Measurements from ENCODE around the gene PIP5KL1. TPM values are rescaled to one million over a fixed set of nuclear protein-coding genes. Genes with fewer than 3 reads are reported as not detected.

The PIP5KL1 gene
- total RNA-seq, 2 donors from 2014 or later = 0.85 to 0.89 TPM

GRCh38 chr9:127927201-127927987 lies 3.2 kb downstream of the PIP5KL1 start:
- Histone ChIP-seq H3K27ac (no peak overlapping the region), H3K27me3 (peaks cover 18% of the 10 kb centered on the region), H3K9ac (ENCODE audit: low read depth in 2 of 2, low read length in 2 of 2) (no peak overlapping the region), H3K4me3 (peak overlapping the region; percentile 33), H3K4me1 (peaks cover 24% of the 10 kb centered on the region), H3K36me3 (no peaks in the 10 kb centered on the region), H3K9me3 (no peaks in the 10 kb centered on the region)
- peak; percentile 90 for DNase-seq
- TF ChIP-seq CTCF (IDR thresholded peaks at IDR 0.05) = no peak
- intact Hi-C loops (cut with DNase I) = no loop called here

GRCh38 chr9:127926906-127927200 lies 3.7 kb downstream of the PIP5KL1 start:
- no peak for TF ChIP-seq CTCF (IDR thresholded peaks at IDR 0.05)
- Histone ChIP-seq H3K4me1 (peaks cover 25% of the 10 kb centered on the region), H3K36me3 (no peaks in the 10 kb centered on the region), H3K9me3 (no peaks in the 10 kb centered on the region), H3K4me3 (peak overlapping the region; percentile 33), H3K27me3 (peaks cover 18% of the 10 kb centered on the region), H3K9ac (ENCODE audit: low read depth in 2 of 2, low read length in 2 of 2) (peak overlapping the region in 1 of 2 donors; percentile 18), H3K27ac (no peak overlapping the region)
- intact Hi-C loops (cut with DNase I) = no loop called here
- DNase-seq = no peak

- H3K4me3 ChIP-seq = no peak overlapping the region
- H3K36me3 ChIP-seq = no peaks in the 10 kb centered on the region
- DNase-seq = no peak
- intact Hi-C loops (cut with DNase I) = no loop called here
- TF ChIP-seq CTCF (IDR thresholded peaks at IDR 0.05) = no peak
- H3K27ac ChIP-seq = no peak overlapping the region
- peaks cover 23% of the 10 kb centered on the region for H3K4me1 ChIP-seq
- no peak overlapping the region for H3K9ac ChIP-seq (ENCODE audit: low read depth in 2 of 2, low read length in 2 of 2)
- peaks cover 18% of the 10 kb centered on the region for H3K27me3 ChIP-seq
- H3K9me3 ChIP-seq = no peaks in the 10 kb centered on the region
Observed at GRCh38 chr9:127925959-127926905, 4.3 kb downstream of the PIP5KL1 start.

- peaks cover 12% of the 10 kb centered on the region for H3K4me1 ChIP-seq
- intact Hi-C loops (cut with DNase I) = loop anchor here (5.0 kb wide), 1 partner anchor 333 kb away; no protein-coding TSS in a partner anchor
Observed at GRCh38 chr9:127924736-127925444, 5.7 kb downstream of the PIP5KL1 start.

More at GRCh38 chr9:127924736-127925444, 5.7 kb downstream of the PIP5KL1 start:
- Histone ChIP-seq H3K4me3 (no peak overlapping the region), H3K36me3 (no peaks in the 10 kb centered on the region), H3K9me3 (no peaks in the 10 kb centered on the region), H3K27ac (no peak overlapping the region), H3K9ac (ENCODE audit: low read depth in 2 of 2, low read length in 2 of 2) (no peak overlapping the region), H3K27me3 (peaks cover 18% of the 10 kb centered on the region)
- no peak for DNase-seq
- no peak for TF ChIP-seq CTCF (IDR thresholded peaks at IDR 0.05)

Measured in colonic mucosa (tissue), 4 donors.